Suprapubic skin (tissue), 3 donors: Measurements from ENCODE around the gene LRRTM1.

Experiments
- CTCF ChIP-seq, 2 donors: fragments of 200-600 bp in 1 of 2; fragments of 450-650 bp in 1 of 2; sonication (generic) in 1 of 2; IDR thresholded peaks; one replicate each; pipeline ENCODE4 v1.5.1; 2016 to 2019; ENCODE audit warnings: antibody characterized with exemption in 2 of 2, mild to moderate bottlenecking in 1 of 2, moderate library complexity in 1 of 2
- POLR2AphosphoS5 ChIP-seq, 3 donors: sonication (generic); formaldehyde crosslinking; IDR thresholded peaks; one replicate each; pipeline ENCODE4 v1.6.1; 2017; ENCODE audit warnings: antibody characterized with exemption in 3 of 3

- TF ChIP-seq POLR2AphosphoS5 (IDR thresholded peaks at IDR 0.05): no peak
- TF ChIP-seq CTCF (IDR thresholded peaks at IDR 0.05): no peak
Measured at GRCh38 chr2:80256782-80257167, 47.8 kb downstream of the LRRTM1 start.
